ENCODE data around the gene ANK2. TPM values are rescaled to one million over a fixed set of nuclear protein-coding genes. Genes with fewer than 3 reads are reported as not detected.

Gene ANK2
- total RNA-seq, 1 donor from 2014 or later, result 0.68 TPM

- no peak for ATAC-seq
- no peak for DNase-seq (ENCODE audit: low spot score)
These were observed 333.3 kb downstream of the ANK2 start for GRCh38 chr4:113382704-113383103.

- ATAC-seq, result no peak
- no peak for DNase-seq (ENCODE audit: low spot score)
These were observed 333.8 kb downstream of the ANK2 start for GRCh38 chr4:113383111-113383785.

GRCh38 chr4:113384600-113384999, 335.1 kb downstream of the ANK2 start:
- DNase-seq (ENCODE audit: low spot score) (no peak), ATAC-seq (no peak)

GRCh38 chr4:113385281-113385899, 335.9 kb downstream of the ANK2 start:
- ATAC-seq, result no peak
- DNase-seq (ENCODE audit: low spot score), result no peak

- DNase-seq (ENCODE audit: low spot score) (no peak), ATAC-seq (no peak)
These were observed 339.7 kb downstream of the ANK2 start for GRCh38 chr4:113389160-113389559.

- no peak for ATAC-seq
- no peak for DNase-seq (ENCODE audit: low spot score)
These were observed 341.4 kb downstream of the ANK2 start for GRCh38 chr4:113390850-113391249.

GRCh38 chr4:113394108-113394729, 344.8 kb downstream of the ANK2 start:
- no peak for DNase-seq (ENCODE audit: low spot score)

GRCh38 chr4:113394730-113395530, 345.5 kb downstream of the ANK2 start:
- ATAC-seq (peak; percentile 99), DNase-seq (ENCODE audit: low spot score) (peak; percentile 69)

More at GRCh38 chr4:113394108-113394729, 344.8 kb downstream of the ANK2 start:
- no peak for ATAC-seq

GRCh38 chr4:113397114-113397701, 347.8 kb downstream of the ANK2 start:
- DNase-seq (ENCODE audit: low spot score), result no peak

GRCh38 chr4:113398441-113399143, 349.1 kb downstream of the ANK2 start:
- ATAC-seq, result no peak
- DNase-seq (ENCODE audit: low spot score), result no peak

More at GRCh38 chr4:113397114-113397701, 347.8 kb downstream of the ANK2 start:
- ATAC-seq, result no peak

- peak; percentile 80 for ATAC-seq
- peak; percentile 73 for DNase-seq (ENCODE audit: low spot score)
These were observed 354.7 kb downstream of the ANK2 start for GRCh38 chr4:113404167-113404571.

GRCh38 chr4:113404841-113405240, 355.4 kb downstream of the ANK2 start:
- ATAC-seq, result peak; percentile 30
- DNase-seq (ENCODE audit: low spot score), result no peak

GRCh38 chr4:113405874-113406722, 356.6 kb downstream of the ANK2 start:
- no peak for ATAC-seq
- no peak for DNase-seq (ENCODE audit: low spot score)

- ATAC-seq, result peak; percentile 72
- DNase-seq (ENCODE audit: low spot score), result peak; percentile 62
These were observed 357.2 kb downstream of the ANK2 start for GRCh38 chr4:113406723-113407016.

GRCh38 chr4:113407409-113407808, 358.0 kb downstream of the ANK2 start:
- no peak for DNase-seq (ENCODE audit: low spot score)
- ATAC-seq, result no peak

GRCh38 chr4:113409181-113409580, 359.7 kb downstream of the ANK2 start:
- ATAC-seq, result no peak
- no peak for DNase-seq (ENCODE audit: low spot score)

- ATAC-seq (no peak), DNase-seq (ENCODE audit: low spot score) (no peak)
These were observed 361.2 kb downstream of the ANK2 start for GRCh38 chr4:113410686-113411085.

GRCh38 chr4:113411496-113411938, 362.1 kb downstream of the ANK2 start:
- DNase-seq (ENCODE audit: low spot score) (no peak), ATAC-seq (peak; percentile 28)

GRCh38 chr4:113419631-113420030, 370.2 kb downstream of the ANK2 start:
- ATAC-seq, result no peak
- no peak for DNase-seq (ENCODE audit: low spot score)
